GM21447 (cell line): ENCODE measurements around the gene MRAP2.
"Not testable (repeated sequence)": the region's sequence is repeated elsewhere in the genome, so short reads cannot be mapped to it uniquely, and the experiment has no call there.

Experiments used
- ATAC-seq: cut with Tn5 transposase; IDR thresholded peaks from one replicate; pipeline ENCODE4 v1.9.1; 2021; ENCODE audit not compliant: unreplicated experiment

The MRAP2 gene

DNA sequence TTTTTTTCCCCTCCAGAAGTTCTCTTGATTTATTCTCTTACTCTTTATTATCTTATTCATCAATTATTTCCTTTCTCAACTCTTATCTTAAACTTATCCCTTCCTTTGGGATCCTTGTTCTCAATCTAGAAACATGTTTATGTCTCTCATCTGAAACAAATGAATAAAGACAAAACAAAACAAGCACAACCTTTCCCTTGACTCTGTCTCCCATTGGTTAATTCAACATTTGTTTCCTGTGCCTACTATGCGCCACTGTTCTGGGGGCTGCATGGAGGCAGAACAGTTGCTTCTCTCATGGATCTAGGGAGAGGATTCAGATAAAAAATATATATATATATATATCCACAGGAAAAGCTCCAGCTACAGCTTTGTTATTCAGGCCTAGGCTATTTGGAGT is 5.2 kb upstream of the MRAP2 start:
- ATAC-seq: no peak

DNA sequence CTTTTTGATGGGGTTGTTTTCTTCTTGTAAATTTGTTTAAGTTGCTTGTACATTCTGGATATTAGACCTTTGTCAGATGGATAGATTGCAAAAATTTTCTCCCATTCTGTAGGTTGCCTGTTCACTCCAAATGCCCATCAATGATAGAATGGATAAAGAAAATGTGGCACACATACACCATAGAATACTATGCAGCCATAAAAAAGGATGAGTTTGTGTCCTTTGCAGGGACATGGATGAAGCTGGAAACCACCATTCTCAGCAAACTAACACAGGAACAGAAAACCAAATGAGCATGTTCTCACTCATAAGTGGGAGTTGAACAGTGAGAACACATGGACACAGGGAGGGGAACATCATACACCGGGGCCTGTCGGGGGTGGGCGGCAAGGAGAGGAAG is 1.6 kb upstream of the MRAP2 start:
- not testable (repeated sequence) for ATAC-seq

- ATAC-seq: no peak
Measured at GRCh38 chr6:84035484-84035883, 1.9 kb downstream of the MRAP2 start.

- no peak for ATAC-seq
Measured at GRCh38 chr6:84037425-84038089, 4.0 kb downstream of the MRAP2 start.

- no peak for ATAC-seq
Measured at GRCh38 chr6:84042603-84043002, 9.0 kb downstream of the MRAP2 start.

- no peak for ATAC-seq
Measured at GRCh38 chr6:84043555-84043954, 10.0 kb downstream of the MRAP2 start.

DNA sequence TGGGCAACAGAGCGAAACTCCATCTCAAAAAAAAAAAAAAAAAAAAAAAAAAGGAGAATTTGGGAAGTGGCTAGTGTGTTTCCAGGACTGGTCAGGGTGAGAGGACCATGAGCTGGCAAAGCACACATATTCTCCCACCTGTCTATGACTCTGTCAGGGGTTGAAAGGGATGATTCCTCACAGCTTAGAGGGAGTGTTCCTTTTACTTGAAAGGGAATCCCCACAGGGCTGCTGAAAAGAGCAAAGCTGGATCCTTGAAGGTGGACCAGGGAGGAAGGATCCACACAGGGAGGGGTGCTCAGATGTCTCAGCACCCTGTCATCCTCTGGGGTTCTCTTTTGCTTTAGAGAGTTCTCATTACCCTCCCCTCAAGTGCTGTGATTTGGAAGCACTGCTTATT is 13.2 kb downstream of the MRAP2 start:
- ATAC-seq: no peak

- no peak for ATAC-seq
Measured at GRCh38 chr6:84048588-84048987, 15.0 kb downstream of the MRAP2 start.

DNA sequence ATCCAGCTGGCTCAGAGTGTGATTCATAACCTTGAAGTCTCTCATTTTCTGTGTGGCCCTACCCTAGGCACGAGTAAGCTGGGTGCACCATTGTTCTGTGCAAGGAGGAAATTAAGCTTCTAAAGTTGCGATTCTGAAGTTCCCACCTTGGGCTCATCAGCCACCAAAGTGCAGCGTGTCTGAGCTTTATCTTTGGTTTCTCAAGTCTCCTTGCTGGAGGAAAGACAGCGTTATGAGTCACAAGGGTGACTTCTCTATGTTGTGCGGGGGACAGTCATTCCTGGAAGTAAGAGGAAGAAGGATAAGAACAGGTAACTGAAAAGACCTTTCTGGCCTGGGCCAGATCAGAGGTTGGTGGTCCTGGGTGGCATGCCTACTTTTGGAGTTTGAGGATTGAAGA is 16.8 kb downstream of the MRAP2 start:
- no peak for ATAC-seq

GRCh38 chr6:84052204-84052882 is 18.8 kb downstream of the MRAP2 start:
- no peak for ATAC-seq

DNA sequence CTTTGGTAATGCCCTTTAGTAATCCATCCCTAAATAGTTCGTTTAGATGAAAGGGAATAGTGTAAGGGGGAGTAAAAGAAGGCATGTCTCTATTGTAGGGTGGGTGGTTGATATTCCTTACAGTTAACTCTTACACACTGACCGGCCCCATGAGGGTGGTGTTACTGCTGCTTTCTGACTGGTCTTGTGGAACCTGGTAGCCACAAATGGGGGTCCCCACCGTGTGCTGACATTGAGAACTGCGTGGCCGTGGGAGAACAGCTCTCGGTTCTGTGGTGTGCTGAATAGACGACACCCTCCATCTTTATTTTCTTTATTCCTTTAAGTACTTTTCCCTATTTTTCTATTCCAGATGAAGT is 19.3 kb downstream of the MRAP2 start:
- ATAC-seq: no peak

DNA sequence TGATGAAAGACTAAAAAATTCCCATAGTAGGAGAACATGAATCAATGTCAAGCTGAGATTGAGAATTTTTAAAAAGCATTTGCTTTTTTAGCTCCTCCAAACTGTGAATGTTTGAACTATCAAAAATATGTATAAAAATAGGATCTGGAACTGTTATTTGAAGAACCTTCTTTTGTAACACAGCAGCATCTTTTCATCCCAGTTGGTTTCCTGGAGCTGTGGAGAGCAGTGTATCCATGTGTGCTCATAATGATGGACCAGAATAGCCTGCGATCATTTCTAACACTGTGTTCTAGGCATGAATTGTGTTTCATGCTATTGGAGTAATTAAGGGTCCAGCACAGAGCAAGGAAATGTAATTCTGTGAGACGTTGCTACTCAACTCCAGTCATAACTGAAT is 22.1 kb downstream of the MRAP2 start:
- ATAC-seq: no peak

- ATAC-seq: no peak
Measured at GRCh38 chr6:84057908-84058307, 24.3 kb downstream of the MRAP2 start.

DNA sequence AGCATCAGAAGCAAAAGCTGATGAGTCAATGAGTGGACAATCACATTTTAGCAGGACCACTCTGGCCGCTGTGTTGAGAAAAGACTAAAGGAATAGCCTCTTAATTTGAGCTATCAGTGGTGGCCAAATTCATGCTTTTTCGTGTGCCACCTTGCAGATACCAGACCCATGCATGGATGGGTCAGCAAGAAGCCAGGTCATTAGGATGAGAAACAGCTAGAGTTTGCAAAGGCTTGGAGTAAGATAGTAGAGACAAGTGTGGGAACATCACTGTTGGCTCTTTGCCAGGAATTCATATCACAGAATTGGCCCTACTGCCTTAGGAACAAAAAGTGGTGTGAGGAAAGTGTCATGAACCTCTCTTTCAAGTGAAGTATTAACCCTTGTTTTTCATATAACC is 25.5 kb downstream of the MRAP2 start:
- no peak for ATAC-seq

DNA sequence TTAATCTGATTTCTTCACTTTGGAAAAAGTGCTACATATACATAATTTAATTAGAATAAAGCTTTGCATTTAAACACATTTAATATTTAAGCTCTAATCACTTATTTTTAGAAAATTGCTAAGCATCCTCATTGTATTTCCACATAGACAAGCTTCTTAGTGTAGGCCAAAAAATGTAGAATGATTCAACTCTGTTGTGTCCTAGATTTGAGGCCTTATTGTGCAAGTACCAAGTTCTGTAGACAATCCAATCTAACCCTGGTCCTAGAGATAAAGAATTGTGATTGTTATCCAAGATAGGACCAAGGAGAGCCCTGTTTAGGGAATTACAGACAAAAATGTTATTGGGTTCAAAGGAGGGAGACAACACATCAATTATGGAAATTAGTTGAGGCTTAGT is 27.6 kb downstream of the MRAP2 start:
- no peak for ATAC-seq

DNA sequence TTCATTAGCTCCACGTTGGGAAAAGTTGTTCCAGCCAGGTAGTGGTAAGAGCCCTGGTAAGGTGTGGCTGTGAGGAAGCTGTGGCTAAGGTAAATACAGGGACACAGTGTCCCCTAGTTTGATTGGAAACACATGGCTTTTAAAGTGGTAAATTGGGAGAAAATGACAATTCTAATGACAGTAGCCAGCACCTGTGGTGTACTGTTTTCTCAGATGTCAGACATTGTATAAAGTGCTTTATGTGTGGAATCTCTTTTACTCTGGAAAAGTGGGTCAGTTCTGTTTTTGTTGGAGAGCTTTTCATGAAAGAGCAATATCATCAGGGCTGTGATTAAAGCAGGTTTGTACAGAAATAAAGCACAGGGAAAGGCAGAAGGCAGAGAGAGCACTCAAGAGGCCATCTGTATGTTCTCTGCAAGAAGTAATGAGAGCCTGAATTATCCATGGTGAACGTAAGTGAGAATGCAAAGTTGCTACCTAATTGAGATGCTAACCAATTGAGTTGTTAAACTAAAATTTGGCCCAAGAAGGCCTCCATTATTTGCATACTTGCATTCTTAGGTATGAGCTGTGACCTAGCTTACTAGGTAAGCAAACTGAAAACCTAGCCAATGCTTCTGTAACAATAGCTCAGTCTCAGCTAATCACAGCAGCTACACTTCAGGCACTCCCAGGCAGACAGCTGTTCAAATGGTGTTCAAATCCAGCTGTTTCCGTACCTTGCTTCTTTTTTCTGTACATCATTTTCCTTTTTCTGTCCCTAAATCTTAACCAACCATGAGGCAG is 28.2 kb downstream of the MRAP2 start:
- no peak for ATAC-seq

DNA sequence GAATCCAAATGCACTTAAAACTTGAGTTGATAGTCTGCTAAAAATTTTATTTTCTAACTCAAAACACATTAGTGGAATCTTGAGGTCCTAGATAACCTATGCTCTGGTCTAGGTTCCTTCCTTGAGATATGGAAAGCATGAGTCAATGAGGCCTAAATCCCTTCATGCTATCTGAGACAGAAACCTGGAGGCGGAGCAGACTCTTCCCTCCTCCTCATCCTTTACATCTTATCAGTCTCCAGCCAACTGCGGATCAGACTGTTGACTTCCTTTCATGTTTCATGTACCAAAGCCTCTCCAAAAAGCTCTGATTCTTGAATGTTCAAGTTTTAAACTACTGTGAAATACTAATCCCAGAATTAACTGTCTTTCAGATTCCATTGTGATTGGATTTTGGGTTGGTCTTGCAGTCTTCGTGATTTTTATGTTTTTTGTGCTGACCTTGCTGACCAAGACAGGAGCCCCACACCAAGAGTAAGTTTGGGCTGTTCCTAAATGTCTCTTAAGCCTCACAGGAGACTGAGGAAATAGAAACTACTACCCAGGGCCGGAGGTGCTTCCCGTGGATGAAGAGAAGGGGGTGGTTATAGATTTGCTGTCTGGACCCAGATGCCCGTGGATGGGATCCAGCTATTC is 29.1 kb downstream of the MRAP2 start:
- ATAC-seq: no peak

DNA sequence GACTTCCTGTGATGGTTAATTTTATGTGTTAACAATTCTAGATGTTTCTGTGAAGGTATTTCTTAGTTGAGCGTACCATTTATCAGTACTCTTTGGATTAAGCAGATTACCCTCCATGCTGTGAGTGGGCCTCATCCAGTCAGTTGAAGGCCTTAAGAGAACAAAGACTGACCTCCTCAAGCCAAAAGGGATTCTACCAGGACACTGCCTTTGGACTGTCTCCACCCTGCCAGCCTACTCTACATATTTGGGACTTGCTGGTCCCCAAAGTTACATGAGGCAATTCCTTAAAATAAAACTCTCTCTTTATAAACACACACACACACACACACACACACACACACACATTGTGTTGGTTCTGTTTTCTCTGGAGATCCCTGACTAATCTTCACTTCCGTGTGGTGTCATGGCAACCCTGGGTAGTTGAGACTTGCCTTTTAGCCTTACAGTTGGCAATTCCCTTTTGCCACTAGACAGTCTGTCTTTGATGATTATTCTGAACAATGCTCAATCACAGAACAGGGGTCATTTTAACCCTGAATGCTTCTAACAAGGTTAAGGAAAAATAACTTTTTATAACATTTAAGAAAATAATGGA is 32.2 kb downstream of the MRAP2 start:
- ATAC-seq: no peak

GRCh38 chr6:84066536-84066935 is 33.0 kb downstream of the MRAP2 start:
- ATAC-seq: no peak

DNA sequence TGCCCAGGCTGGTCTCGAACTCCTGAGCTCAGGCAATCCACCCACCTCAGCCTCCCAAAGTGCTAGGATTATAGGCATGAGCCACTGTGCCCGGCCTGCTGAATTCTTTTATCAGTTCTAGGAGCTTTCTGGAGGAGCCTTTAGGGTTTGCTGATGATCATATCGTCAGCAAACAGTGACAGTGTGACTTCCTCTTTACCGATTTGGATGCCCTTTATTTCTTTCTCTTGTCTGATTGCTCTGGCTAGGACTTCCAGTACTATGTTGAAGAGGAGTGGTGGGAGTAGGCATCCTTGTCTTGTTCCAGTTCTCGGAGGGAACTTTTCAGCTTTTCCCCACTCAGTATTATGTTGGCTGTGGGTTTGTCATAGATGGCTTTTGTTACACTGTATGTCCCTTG is 35.3 kb downstream of the MRAP2 start:
- not testable (repeated sequence) for ATAC-seq

GRCh38 chr6:84072442-84072997 is 38.9 kb downstream of the MRAP2 start:
- no peak for ATAC-seq
